MCF 10A (cell line): ENCODE results near the gene LAMTOR5. TPM values are rescaled to one million over a fixed set of nuclear protein-coding genes. Genes with fewer than 3 reads are reported as not detected.

ENCODE experiments used
- BruUV-seq: library from RNA; stranded (reverse); fragments of 400-500 nt; replicated peaks from 2 replicates; lab custom pipeline; 2021; lab: Mats Ljungman, UMichigan
- CTCF ChIA-PET: fragments of 300-600 bp; sonication (Branson Sonifier 250); formaldehyde crosslinking; extraction: SDS; loops from one replicate; lab custom pipeline; 2021; ENCODE audit warnings: antibody characterized with exemption, inconsistent platforms; lab: Yijun Ruan, JAX
- POLR2A ChIA-PET: fragments of 300-600, 350-650 bp; sonication (Branson Sonifier 250); formaldehyde crosslinking; extraction: SDS; loops from one replicate; lab custom pipeline; 2020; ENCODE audit warnings: antibody characterized with exemption, inconsistent platforms; lab: Yijun Ruan, JAX
- DNase-seq: peaks from one replicate; pipeline ENCODE4 v3.0.0-alpha.2; 2018; ENCODE audit not compliant: unreplicated experiment
- H3K27ac Mint-ChIP-seq: one replicate; pipeline ENCODE4 v1.8.0; 2022; ENCODE audit warnings: mild to moderate bottlenecking, low read depth, mixed read lengths; ENCODE audit not compliant: unreplicated experiment
- H3K27me3 Mint-ChIP-seq: one replicate; pipeline ENCODE4 v1.8.0; 2022; ENCODE audit warnings: mixed read lengths; ENCODE audit not compliant: insufficient read depth, unreplicated experiment
- H3K36me3 Mint-ChIP-seq: one replicate; pipeline ENCODE4 v1.8.0; 2022; ENCODE audit warnings: mild to moderate bottlenecking, moderate library complexity, mixed read lengths; ENCODE audit not compliant: insufficient read depth, unreplicated experiment
- H3K4me1 Mint-ChIP-seq: one replicate; pipeline ENCODE4 v1.8.0; 2022; ENCODE audit warnings: mixed read lengths; ENCODE audit not compliant: insufficient read depth, unreplicated experiment
- H3K4me3 Mint-ChIP-seq: one replicate; pipeline ENCODE4 v1.8.0; 2022; ENCODE audit warnings: mild to moderate bottlenecking, moderate library complexity, mixed read lengths; ENCODE audit not compliant: unreplicated experiment
- H3K9me3 Mint-ChIP-seq: one replicate; pipeline ENCODE4 v1.8.0; 2022; ENCODE audit warnings: mixed read lengths; ENCODE audit not compliant: unreplicated experiment
- intact Hi-C: fragments of 100-400 bp; cut with micrococcal nuclease; formaldehyde crosslinking; loops from 2 replicates; pipeline ENCODE4 v1.14.1; 2022
- total RNA-seq: library from RNA; stranded (reverse); gene quantifications from 2 replicates; pipeline ENCODE4 v1.2.3, GENCODE V29; 2022
- TF ChIP-seq, protein P1 (sequence below): fragments of 200-600 bp; IDR thresholded peaks from one replicate; pipeline ENCODE4 v1.8.0; 2022; ENCODE audit warnings: antibody characterized with exemption, mild to moderate bottlenecking; ENCODE audit not compliant: unreplicated experiment

LAMTOR5 gene
- total RNA-seq, 1 experiment from 2014 or later = 111 TPM

DNA sequence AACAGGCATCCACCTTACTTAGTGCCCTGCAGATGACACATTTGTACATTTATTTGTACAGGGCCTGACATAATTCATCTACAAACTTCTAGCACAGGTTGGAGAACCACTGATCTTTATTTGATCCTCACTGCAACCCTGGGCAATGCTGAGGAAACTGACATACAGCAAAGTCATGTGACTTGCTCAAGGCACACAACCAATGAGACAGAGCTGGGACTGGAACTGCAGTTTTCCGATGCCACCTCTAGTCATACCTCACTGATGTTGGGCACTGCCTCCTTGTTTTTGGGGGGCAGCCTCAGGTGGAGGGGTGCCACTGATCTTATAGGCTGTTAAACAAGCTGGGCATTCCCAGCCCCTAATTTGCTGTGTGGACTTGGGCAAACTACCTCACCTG lies 46.8 kb upstream of the LAMTOR5 start:
- peak overlapping the region; percentile 49 for H3K27ac Mint-ChIP-seq
- no peak for DNase-seq
- intact Hi-C loops = no loop called here
- no peak overlapping the region for H3K4me3 Mint-ChIP-seq
- peaks cover 46% of the 10 kb centered on the region for H3K27me3 Mint-ChIP-seq
- no peaks in the 10 kb centered on the region for H3K4me1 Mint-ChIP-seq
- H3K36me3 Mint-ChIP-seq = peaks cover 10% of the 10 kb centered on the region
- CTCF ChIA-PET = interaction anchor here (1.6 to 20.7 kb wide), 5 partner anchors 11 to 250 kb away, joined by 5 to 808 read pairs (median 273); partner anchors contain the start of genes KCNC4 and LAMTOR5
- BruUV-seq = no TSS peak
- no peaks in the 10 kb centered on the region for H3K9me3 Mint-ChIP-seq
- POLR2A ChIA-PET = interaction anchor here (1.6 kb wide), 1 partner anchor 48 kb away, joined by 3 read pairs; no protein-coding TSS in a partner anchor
- TF ChIP-seq, protein P1, sequence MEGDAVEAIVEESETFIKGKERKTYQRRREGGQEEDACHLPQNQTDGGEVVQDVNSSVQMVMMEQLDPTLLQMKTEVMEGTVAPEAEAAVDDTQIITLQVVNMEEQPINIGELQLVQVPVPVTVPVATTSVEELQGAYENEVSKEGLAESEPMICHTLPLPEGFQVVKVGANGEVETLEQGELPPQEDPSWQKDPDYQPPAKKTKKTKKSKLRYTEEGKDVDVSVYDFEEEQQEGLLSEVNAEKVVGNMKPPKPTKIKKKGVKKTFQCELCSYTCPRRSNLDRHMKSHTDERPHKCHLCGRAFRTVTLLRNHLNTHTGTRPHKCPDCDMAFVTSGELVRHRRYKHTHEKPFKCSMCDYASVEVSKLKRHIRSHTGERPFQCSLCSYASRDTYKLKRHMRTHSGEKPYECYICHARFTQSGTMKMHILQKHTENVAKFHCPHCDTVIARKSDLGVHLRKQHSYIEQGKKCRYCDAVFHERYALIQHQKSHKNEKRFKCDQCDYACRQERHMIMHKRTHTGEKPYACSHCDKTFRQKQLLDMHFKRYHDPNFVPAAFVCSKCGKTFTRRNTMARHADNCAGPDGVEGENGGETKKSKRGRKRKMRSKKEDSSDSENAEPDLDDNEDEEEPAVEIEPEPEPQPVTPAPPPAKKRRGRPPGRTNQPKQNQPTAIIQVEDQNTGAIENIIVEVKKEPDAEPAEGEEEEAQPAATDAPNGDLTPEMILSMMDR = no peak

DNA sequence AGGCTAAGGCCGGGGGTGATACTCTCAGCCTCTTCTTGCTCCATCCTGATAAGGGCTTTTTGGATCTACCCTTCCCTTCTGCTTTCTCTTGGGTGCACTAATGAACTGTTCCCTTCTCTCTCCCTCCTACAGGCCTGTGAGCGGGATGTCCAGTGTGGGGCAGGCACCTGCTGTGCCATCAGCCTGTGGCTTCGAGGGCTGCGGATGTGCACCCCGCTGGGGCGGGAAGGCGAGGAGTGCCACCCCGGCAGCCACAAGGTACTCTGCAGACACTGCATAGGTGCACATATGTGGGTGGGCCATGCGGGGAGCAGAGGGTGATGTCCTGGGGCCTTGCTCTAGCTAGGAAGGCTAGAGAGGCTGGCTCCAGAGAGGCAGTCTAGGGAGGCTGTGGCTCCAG lies 46.3 kb upstream of the LAMTOR5 start:
- H3K36me3 Mint-ChIP-seq = peaks cover 10% of the 10 kb centered on the region
- no peaks in the 10 kb centered on the region for H3K4me1 Mint-ChIP-seq
- peak overlapping the region; percentile 49 for H3K27ac Mint-ChIP-seq
- intact Hi-C loops = no loop called here
- H3K27me3 Mint-ChIP-seq = peaks cover 51% of the 10 kb centered on the region
- DNase-seq = no peak
- TF ChIP-seq, protein P1 = no peak
- ChIA-PET POLR2A (interaction anchor here (1.1 to 1.6 kb wide), 3 partner anchors 10 to 48 kb away, joined by 3 to 6 read pairs (median 3); no protein-coding TSS in a partner anchor), CTCF (interaction anchor here (1.8 to 20.7 kb wide), 4 partner anchors 12 to 250 kb away, joined by 7 to 808 read pairs (median 288); partner anchors contain the start of genes KCNC4 and LAMTOR5)
- H3K4me3 Mint-ChIP-seq = no peak overlapping the region
- BruUV-seq = no TSS peak
- no peaks in the 10 kb centered on the region for H3K9me3 Mint-ChIP-seq

DNA sequence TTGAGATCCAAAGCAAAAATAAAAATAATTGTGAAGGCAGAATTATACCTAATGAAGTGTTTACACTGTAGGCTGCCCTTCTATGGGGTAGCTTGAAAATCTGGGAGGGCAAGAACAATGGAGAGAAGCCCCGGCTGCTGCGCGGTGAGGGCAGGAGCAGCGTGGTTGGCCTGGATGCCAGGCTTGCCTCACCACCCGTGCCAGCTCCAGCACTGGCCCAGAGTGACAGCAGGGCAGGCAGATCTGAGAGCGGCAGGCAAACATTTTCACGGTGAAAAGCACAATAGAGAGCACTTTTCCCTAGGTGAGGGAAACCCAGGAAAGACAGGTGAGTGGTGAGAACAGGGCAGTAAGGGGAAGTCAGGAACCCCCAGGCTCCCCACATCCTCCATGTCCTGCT lies 44.8 kb upstream of the LAMTOR5 start:
- Mint-ChIP-seq H3K27me3 (peaks cover 66% of the 10 kb centered on the region), H3K36me3 (peaks cover 10% of the 10 kb centered on the region), H3K4me3 (no peak overlapping the region), H3K27ac (no peak overlapping the region), H3K9me3 (no peaks in the 10 kb centered on the region), H3K4me1 (peaks cover 4% of the 10 kb centered on the region)
- ChIA-PET POLR2A (interaction anchor here (1.4 to 1.7 kb wide), 3 partner anchors 8 to 13 kb away, joined by 3 to 6 read pairs (median 4); no protein-coding TSS in a partner anchor), CTCF (interaction anchor here (0.5 to 20.7 kb wide), 8 partner anchors 8 to 124 kb away, joined by 3 to 808 read pairs (median 7); partner anchors contain the start of gene LAMTOR5)
- intact Hi-C loops = no loop called here
- DNase-seq = no peak
- TF ChIP-seq, protein P1 = no peak
- no TSS peak for BruUV-seq

DNA sequence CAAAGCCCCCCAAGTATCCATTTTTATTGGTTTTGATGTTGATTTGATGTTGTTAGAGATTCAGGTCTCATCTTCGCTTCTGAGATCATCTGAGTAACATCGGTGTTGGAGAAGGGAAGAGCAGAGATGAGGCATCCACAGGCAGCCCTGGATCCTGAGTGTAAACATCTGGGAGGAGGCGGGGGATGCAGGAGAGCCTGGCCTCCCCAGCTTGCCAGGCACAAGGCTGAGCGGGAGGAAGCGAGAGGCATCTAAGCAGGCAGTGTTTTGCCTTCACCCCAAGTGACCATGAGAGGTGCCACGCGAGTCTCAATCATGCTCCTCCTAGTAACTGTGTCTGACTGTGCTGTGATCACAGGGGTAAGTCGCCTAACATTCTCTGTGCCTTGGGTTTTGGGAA lies 43.4 kb upstream of the LAMTOR5 start, which contains the start of gene PROK1:
Gene PROK1 (plus strand): TSS at position 221 of the 400 bp plus-strand sequence. CDS start 68 bp downstream, at position 289.
- DNase-seq = no peak
- no TSS peak for BruUV-seq
- peaks cover 7% of the 10 kb centered on the region for H3K36me3 Mint-ChIP-seq
- intact Hi-C loops = no loop called here
- no peak within 1 kb of the TSS for H3K4me3 Mint-ChIP-seq
- POLR2A ChIA-PET = interaction anchor here (0.7 to 1.7 kb wide), 3 partner anchors 9 to 247 kb away, joined by 4 to 6 read pairs (median 4); no protein-coding TSS in a partner anchor
- TF ChIP-seq, protein P1 = no peak
- no peaks in the 10 kb centered on the region for H3K9me3 Mint-ChIP-seq
- H3K27ac Mint-ChIP-seq = no peak within 1 kb of the TSS
- peaks cover 4% of the 10 kb centered on the region for H3K4me1 Mint-ChIP-seq
- peaks cover 69% of the 10 kb centered on the region for H3K27me3 Mint-ChIP-seq
- CTCF ChIA-PET = interaction anchor here (0.5 to 20.7 kb wide), 5 partner anchors 16 to 1245 kb away, joined by 3 to 808 read pairs (median 4); partner anchors contain the start of gene LAMTOR5
